Stimulated activated CD8-positive, alpha-beta memory T cell treated with anti-CD3 and anti-CD28 coated beads, Interleukin-15, amount 100 ng/mL, for 48 hours (primary cell): ENCODE results near the gene GNB1.
"Not testable (repeated sequence)": the region's sequence is repeated elsewhere in the genome, so short reads cannot be mapped to it uniquely, and the experiment has no call there.

ENCODE experiments used
- DNase-seq, 2 donors: peaks; one replicate each; pipeline ENCODE4 v3.0.0-alpha.2; 2020; ENCODE audit warnings: low read depth in 2 of 2

The GNB1 gene

GRCh38 chr1:1763657-1764621 lies 126.9 kb downstream of the GNB1 start:
- no peak for DNase-seq

GRCh38 chr1:1761504-1762376 lies 129.1 kb downstream of the GNB1 start:
- DNase-seq, result no peak

- no peak for DNase-seq
Measured at GRCh38 chr1:1760715-1761114, 130.2 kb downstream of the GNB1 start.

- DNase-seq, result no peak
Measured at GRCh38 chr1:1760345-1760650, 130.6 kb downstream of the GNB1 start.

GRCh38 chr1:1759456-1760344 lies 131.2 kb downstream of the GNB1 start:
- no peak for DNase-seq

GRCh38 chr1:1758692-1759455 lies 132.0 kb downstream of the GNB1 start:
- no peak for DNase-seq

GRCh38 chr1:1758059-1758621 lies 132.7 kb downstream of the GNB1 start:
- no peak for DNase-seq

GRCh38 chr1:1757422-1758058 lies 133.3 kb downstream of the GNB1 start:
- DNase-seq, result no peak

- DNase-seq, result no peak
Measured at GRCh38 chr1:1756661-1757421, 134.0 kb downstream of the GNB1 start.

- DNase-seq, result no peak
Measured at GRCh38 chr1:1755852-1756251, 135.0 kb downstream of the GNB1 start.

GRCh38 chr1:1755426-1755825 lies 135.5 kb downstream of the GNB1 start:
- DNase-seq, result no peak

GRCh38 chr1:1754051-1754815 lies 136.7 kb downstream of the GNB1 start:
- no peak for DNase-seq

GRCh38 chr1:1753607-1754005 lies 137.3 kb downstream of the GNB1 start:
- no peak for DNase-seq

- no peak for DNase-seq
Measured at GRCh38 chr1:1752636-1753606, 138.0 kb downstream of the GNB1 start.

GRCh38 chr1:1752190-1752589 lies 138.7 kb downstream of the GNB1 start:
- DNase-seq, result no peak

GRCh38 chr1:1749941-1750340 lies 140.9 kb downstream of the GNB1 start:
- DNase-seq, result not testable (repeated sequence)

GRCh38 chr1:1748686-1749321 lies 142.1 kb downstream of the GNB1 start:
- DNase-seq, result no peak
